Peyer's patch (tissue), 4 donors: ENCODE measurements around the gene TOM1L2. TPM values are rescaled to one million over a fixed set of nuclear protein-coding genes. Genes with fewer than 3 reads are reported as not detected.

ENCODE experiments used
- DNase-seq, 3 donors: peaks; one replicate each; pipeline ENCODE4 v3.0.0-alpha.2; 2017 to 2019
- H3K27ac ChIP-seq, 4 donors: fragments of 200-600 bp; sonication (generic); one replicate each; pipeline ENCODE4 v1.5.1; 2016 to 2019
- H3K27me3 ChIP-seq, 2 donors: fragments of 200-600 bp; sonication (generic); one replicate each; pipeline ENCODE4 v1.5.1; 2019
- H3K36me3 ChIP-seq, 3 donors: fragments of 200-600 bp; sonication (generic); one replicate each; pipeline ENCODE4 v1.5.1; 2016 to 2019
- H3K4me1 ChIP-seq, 4 donors: fragments of 200-600 bp; sonication (generic); one replicate each; pipeline ENCODE4 v1.5.1; 2016 to 2019
- H3K4me3 ChIP-seq, 4 donors: fragments of 200-600 bp; sonication (generic); 1 replicate in 3 of 4; 2 replicates in 1 of 4; pipeline ENCODE4 v1.5.1; 2016 to 2019; ENCODE audit warnings: mild to moderate bottlenecking in 1 of 4
- H3K9me3 ChIP-seq, 4 donors: fragments of 200-600 bp; sonication (generic); one replicate each; pipeline ENCODE4 v1.5.1; 2016 to 2019; ENCODE audit warnings: mild to moderate bottlenecking in 1 of 4
- POLR2A ChIP-seq, 2 donors: fragments of 450-650 bp; IDR thresholded peaks; one replicate each; pipeline ENCODE4 v1.5.1; 2017; ENCODE audit warnings: antibody characterized with exemption in 2 of 2, mild to moderate bottlenecking in 2 of 2, moderate library complexity in 2 of 2
- total RNA-seq, 4 donors: library from RNA; depleted of rRNA; stranded (reverse); fragments of >200 nt; gene quantifications; one replicate each; pipeline ENCODE4 v1.1.0, GENCODE V29; 2016
- TF ChIP-seq, protein P1 (sequence below), 6 experiments: fragments of 450-650 bp in 4 of 6; fragments of 200-600 bp in 2 of 6; sonication (generic) in 1 of 6; IDR thresholded peaks; one replicate each; pipeline ENCODE4 v1.5.1; 2017 to 2019; ENCODE audit warnings: antibody characterized with exemption in 6 of 6, mild to moderate bottlenecking in 3 of 6, moderate library complexity in 1 of 6

Gene TOM1L2
- total RNA-seq, 4 donors from 2014 or later: 49.5 to 74.8 (median 62.7) TPM

DNA sequence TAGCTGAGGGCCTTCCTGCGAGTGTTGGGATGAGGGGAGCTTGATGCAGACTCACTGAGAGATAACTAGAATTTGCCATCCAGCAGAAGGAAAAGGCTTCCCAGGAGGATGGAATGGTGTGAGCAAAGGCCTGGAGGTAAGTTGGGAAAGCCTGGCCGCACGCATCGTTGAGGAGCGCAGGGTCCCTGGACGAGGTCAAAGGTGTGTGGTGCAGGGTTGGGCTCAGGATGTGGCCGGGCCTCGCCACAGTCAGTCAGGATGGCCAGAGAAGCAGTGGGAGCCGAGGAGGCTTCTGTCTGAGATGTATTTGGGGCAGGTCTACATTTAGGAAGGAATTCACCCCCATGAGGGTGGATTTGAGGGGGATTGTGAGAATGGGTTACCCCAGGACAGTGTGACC lies 16.9 kb upstream of the TOM1L2 start:
- H3K27ac ChIP-seq: no peak overlapping the region

GRCh38 chr17:17988427-17988945 lies 16.3 kb upstream of the TOM1L2 start:
- Histone ChIP-seq H3K36me3 (no peaks in the 10 kb centered on the region), H3K27me3 (no peaks in the 10 kb centered on the region), H3K9me3 (no peaks in the 10 kb centered on the region), H3K27ac (no peak overlapping the region), H3K4me3 (no peak overlapping the region), H3K4me1 (no peaks in the 10 kb centered on the region)
- no peak for DNase-seq
- no peak for TF ChIP-seq POLR2A (IDR thresholded peaks at IDR 0.05)
- TF ChIP-seq, protein P1, sequence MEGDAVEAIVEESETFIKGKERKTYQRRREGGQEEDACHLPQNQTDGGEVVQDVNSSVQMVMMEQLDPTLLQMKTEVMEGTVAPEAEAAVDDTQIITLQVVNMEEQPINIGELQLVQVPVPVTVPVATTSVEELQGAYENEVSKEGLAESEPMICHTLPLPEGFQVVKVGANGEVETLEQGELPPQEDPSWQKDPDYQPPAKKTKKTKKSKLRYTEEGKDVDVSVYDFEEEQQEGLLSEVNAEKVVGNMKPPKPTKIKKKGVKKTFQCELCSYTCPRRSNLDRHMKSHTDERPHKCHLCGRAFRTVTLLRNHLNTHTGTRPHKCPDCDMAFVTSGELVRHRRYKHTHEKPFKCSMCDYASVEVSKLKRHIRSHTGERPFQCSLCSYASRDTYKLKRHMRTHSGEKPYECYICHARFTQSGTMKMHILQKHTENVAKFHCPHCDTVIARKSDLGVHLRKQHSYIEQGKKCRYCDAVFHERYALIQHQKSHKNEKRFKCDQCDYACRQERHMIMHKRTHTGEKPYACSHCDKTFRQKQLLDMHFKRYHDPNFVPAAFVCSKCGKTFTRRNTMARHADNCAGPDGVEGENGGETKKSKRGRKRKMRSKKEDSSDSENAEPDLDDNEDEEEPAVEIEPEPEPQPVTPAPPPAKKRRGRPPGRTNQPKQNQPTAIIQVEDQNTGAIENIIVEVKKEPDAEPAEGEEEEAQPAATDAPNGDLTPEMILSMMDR (IDR thresholded peaks at IDR 0.05): no peak

More for the DNA sequence above, 16.9 kb upstream of the TOM1L2 start:
- DNase-seq: no peak
- no peaks in the 10 kb centered on the region for H3K9me3 ChIP-seq
- no peaks in the 10 kb centered on the region for H3K4me1 ChIP-seq
- no peaks in the 10 kb centered on the region for H3K27me3 ChIP-seq
- TF ChIP-seq, protein P1 (IDR thresholded peaks at IDR 0.05): no peak
- TF ChIP-seq POLR2A (IDR thresholded peaks at IDR 0.05): no peak
- H3K36me3 ChIP-seq: no peaks in the 10 kb centered on the region
- H3K4me3 ChIP-seq: no peak overlapping the region

DNA sequence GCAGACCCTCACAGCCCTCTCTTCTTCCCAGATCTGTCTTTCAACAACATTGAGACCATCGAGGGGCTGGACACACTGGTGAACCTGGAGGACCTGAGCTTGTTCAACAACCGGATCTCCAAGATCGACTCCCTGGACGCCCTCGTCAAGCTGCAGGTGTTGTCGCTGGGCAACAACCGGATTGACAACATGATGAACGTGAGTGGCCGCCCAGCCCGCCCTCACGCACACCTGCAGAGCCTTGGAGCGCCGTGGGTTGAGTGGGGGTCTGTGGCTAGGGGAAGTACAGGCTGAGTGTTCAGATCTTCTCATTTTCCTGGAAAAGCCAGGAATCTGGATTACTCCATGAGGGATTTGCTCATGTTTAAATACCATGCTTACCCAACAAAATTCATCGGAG lies 15.7 kb upstream of the TOM1L2 start:
- Histone ChIP-seq H3K4me1 (no peaks in the 10 kb centered on the region), H3K36me3 (no peaks in the 10 kb centered on the region), H3K4me3 (no peak overlapping the region), H3K9me3 (no peaks in the 10 kb centered on the region), H3K27ac (no peak overlapping the region), H3K27me3 (no peaks in the 10 kb centered on the region)
- no peak for TF ChIP-seq POLR2A (IDR thresholded peaks at IDR 0.05)
- no peak for DNase-seq

DNA sequence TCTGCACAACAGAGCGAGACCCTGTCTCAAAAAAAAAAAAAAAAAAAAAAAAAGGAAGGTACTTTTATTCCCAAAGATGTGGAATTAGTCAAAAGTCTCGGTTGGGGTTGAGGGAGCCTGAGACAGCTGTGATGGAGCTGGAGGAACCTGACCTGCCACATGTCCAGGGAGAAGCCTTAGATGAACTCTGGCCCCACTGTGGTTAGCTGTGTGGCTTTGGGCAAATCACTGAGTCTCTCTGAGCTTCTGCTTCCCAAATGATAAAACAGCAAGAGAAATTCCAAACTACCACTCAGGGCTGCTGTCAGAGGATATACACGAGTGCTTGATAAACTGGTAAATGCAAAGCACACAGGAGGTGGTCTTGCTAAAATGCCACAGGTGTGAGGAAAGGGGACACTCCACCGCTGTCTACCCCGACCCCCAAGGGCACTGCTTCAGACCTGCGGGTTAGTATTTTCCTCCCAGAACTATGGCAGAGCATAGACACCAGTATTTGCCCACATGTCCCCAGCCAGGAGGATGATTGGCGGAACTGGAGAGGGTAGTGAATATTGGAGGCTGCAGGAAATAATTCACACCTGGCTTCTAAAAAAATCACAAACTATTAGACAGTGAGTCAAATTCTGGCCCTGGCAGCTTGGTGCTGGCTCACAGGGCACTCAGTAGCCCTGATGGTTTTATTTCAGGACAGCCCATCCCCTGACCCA lies 15.1 kb upstream of the TOM1L2 start:
- H3K27me3 ChIP-seq: no peaks in the 10 kb centered on the region

GRCh38 chr17:17985555-17985954 lies 13.4 kb upstream of the TOM1L2 start:
- TF ChIP-seq, protein P1 (IDR thresholded peaks at IDR 0.05): no peak
- TF ChIP-seq POLR2A (IDR thresholded peaks at IDR 0.05): no peak
- Histone ChIP-seq H3K9me3 (no peaks in the 10 kb centered on the region), H3K36me3 (no peaks in the 10 kb centered on the region), H3K4me1 (no peaks in the 10 kb centered on the region), H3K27ac (no peak overlapping the region), H3K27me3 (no peaks in the 10 kb centered on the region), H3K4me3 (no peak overlapping the region)
- DNase-seq: no peak

More for the DNA sequence above, 15.1 kb upstream of the TOM1L2 start:
- H3K27ac ChIP-seq: no peak overlapping the region
- TF ChIP-seq, protein P1 (IDR thresholded peaks at IDR 0.05): no peak
- TF ChIP-seq POLR2A (IDR thresholded peaks at IDR 0.05): no peak
- DNase-seq: no peak
- no peak overlapping the region for H3K4me3 ChIP-seq
- H3K9me3 ChIP-seq: no peaks in the 10 kb centered on the region
- H3K36me3 ChIP-seq: no peaks in the 10 kb centered on the region
- H3K4me1 ChIP-seq: no peaks in the 10 kb centered on the region

- Histone ChIP-seq H3K36me3 (no peaks in the 10 kb centered on the region), H3K27me3 (no peaks in the 10 kb centered on the region), H3K9me3 (no peaks in the 10 kb centered on the region), H3K27ac (no peak overlapping the region), H3K4me3 (no peak overlapping the region), H3K4me1 (no peaks in the 10 kb centered on the region)
- no peak for DNase-seq
- no peak for TF ChIP-seq POLR2A (IDR thresholded peaks at IDR 0.05)
- TF ChIP-seq, protein P1 (IDR thresholded peaks at IDR 0.05): no peak
Measured at GRCh38 chr17:17985153-17985552, 13.0 kb upstream of the TOM1L2 start.
